ENCODE results near the gene PEX7.

PEX7 gene, protein sequence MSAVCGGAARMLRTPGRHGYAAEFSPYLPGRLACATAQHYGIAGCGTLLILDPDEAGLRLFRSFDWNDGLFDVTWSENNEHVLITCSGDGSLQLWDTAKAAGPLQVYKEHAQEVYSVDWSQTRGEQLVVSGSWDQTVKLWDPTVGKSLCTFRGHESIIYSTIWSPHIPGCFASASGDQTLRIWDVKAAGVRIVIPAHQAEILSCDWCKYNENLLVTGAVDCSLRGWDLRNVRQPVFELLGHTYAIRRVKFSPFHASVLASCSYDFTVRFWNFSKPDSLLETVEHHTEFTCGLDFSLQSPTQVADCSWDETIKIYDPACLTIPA

DNA sequence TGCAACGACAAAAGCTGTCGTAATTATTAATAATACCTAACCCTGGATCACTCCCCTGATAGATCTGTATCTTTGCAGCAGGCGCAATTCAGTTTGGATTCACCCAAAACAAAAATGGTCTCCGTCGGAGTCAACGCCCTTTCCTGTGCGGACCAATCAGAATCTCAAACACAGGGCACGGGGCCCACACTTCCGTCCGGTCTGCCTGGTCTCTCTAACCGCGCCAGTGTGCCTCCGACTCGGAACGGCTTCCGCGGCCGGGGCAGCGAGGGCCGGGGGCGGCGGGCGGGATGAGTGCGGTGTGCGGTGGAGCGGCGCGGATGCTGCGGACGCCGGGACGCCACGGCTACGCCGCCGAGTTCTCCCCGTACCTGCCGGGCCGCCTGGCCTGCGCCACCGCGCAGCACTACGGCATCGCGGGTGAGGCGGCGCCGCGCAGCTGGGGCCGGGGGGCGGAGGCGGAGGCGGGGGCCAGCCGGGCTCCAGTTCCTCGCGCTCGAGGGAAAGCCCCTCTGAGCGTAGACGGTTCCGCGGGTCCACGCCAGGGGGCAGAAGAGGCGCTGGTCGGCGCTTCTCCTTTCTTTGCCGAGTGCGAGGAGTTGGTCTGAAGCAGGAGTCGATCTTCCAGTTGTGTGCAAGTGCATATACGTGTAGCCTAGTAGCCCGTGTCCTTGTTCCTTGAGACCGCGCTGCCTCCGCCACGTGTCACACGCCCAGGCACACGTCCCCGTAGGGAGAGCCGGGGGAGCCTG, at the start of gene PEX7:
Gene PEX7 (plus strand): TSS at position 217 of the 752 bp plus-strand sequence. CDS start 74 bp downstream, at position 291.
- Histone ChIP-seq H3K27ac (peak within 1 kb of the TSS; percentile 84 to 96 (median 93)), H3K4me3 (peak within 1 kb of the TSS; percentile 46 to 80 (median 67))

DNA sequence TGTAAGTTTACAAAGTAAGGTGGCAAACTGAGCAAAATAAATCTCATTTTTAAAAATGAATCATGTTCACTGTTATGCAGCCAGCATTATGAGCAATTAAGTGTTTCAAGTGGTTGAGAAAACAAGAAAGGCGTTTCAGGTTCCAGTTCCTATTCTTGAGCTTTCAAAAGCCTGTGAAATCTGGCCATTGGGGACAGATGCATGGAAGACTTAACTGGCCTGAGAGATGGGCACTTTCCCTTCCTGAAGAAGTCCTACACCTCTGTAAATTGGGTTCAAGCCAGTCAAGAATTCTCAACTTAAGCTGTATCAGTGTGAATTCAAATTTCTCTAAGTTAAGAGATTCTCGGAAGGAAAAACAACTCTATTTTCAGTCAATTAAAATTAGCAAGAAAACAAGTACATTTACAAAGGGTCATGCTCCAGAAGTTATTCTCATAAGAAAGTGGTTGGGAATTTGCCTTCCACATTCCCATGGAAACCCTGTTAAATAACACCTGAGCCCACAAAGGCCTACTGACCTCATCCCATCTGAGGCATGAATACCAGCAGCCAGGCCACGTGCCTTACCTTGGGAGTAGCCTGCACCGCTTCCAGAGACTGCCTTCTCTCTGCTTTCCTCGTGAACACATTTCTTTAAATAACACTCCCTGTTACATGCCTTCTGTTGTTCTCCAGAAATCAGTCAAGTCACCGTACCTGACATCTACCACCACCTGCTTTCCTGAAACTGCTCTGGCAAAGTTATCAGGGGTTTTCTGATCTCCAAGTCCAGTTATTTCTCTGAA, 49.5 kb upstream of the PEX7 start:
- Histone ChIP-seq H3K4me3 (no peak overlapping the region), H3K27ac (no peak overlapping the region)

DNA sequence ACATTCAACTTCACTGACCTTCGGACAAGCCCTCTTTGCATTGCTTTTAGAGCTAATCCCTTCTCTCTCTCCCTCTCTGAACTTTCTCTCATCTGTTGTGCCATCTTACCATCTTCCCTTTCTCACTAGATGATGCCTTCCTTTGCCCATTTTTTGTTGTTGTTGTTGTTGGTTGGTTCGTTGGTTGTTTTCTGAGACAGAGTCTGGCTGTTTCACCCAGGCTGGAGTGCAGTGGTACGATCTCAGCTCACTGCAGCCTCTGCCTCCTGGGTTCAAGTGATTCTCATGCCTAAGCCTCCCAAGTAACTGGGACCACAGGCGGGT, 49.0 kb upstream of the PEX7 start:
- Histone ChIP-seq H3K4me3 (no peak overlapping the region), H3K27ac (no peak overlapping the region)

DNA sequence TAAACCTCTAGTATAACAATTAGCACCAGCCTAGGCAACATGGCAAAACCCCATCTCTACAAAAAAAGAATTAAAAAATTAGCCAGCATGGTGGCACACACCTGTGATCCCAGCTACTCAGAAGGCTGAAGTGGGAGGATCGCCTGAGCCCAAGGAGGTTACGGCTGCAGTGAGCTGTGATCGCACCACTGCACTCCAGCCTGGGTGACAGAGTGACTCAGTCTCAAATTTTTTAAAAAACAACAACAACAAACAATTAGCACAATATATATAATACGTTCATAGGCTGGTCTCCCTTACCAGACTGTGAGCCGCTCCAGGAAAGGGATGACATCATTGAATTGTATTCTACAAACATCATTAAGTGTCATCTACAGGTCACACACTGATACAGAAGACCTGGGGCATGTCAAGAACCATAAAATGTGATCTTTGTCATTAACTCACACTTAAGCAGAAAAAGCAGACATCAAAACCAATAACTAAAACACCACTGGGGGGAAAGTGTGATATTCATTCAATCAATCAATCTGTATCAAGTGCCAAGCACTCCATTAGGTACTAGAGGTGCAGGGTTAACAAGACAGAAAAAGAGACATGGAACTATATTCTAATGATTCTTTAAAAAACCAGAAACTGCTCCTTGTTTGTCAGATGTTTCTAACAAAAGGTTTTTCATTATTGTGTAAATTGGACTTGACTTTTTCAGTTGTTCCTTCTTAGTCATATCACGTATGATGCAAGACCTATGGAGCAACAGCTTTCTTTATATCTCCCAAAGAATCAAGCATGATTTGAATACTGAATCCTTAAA, 48.0 kb upstream of the PEX7 start:
- Histone ChIP-seq H3K4me3 (no peak overlapping the region), H3K27ac (peak overlapping the region in 3 of 21 experiments; percentile 0 to 41 (median 2))

- peak overlapping the region in 3 of 21 experiments; percentile 0 to 26 (median 2) for H3K27ac ChIP-seq
Measured at GRCh38 chr6:136775081-136775480, 47.3 kb upstream of the PEX7 start.

GRCh38 chr6:136775548-136775947, 46.8 kb upstream of the PEX7 start:
- H3K27ac ChIP-seq, result peak overlapping the region in 2 of 21 experiments; percentile 2 to 26
- no peak overlapping the region for H3K4me3 ChIP-seq

More at GRCh38 chr6:136775081-136775480, 47.3 kb upstream of the PEX7 start:
- H3K4me3 ChIP-seq, result no peak overlapping the region

DNA sequence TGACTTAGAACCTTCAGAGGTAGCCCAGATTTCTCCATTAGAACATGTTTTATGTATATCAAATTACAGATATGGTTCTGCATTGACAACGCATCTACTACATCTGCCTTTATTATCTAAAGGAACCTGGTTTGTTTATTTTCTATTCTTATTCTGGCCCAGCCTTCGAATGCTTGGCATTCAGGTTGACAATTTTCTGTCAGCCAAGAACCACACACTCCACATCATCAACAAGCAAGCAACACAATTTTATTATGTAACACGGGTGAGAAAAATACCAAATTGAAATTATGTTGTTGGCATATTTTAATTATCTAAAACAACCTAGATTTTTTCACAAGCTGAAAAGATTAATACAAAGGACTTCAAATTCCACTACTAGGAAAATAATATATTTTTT, 44.7 kb upstream of the PEX7 start:
- no peak overlapping the region for H3K4me3 ChIP-seq
- H3K27ac ChIP-seq, result no peak overlapping the region

- Histone ChIP-seq H3K27ac (no peak overlapping the region), H3K4me3 (no peak overlapping the region)
Measured at GRCh38 chr6:136779682-136780081, 42.7 kb upstream of the PEX7 start.

GRCh38 chr6:136780972-136781371, 41.4 kb upstream of the PEX7 start:
- no peak overlapping the region for H3K4me3 ChIP-seq
- no peak overlapping the region for H3K27ac ChIP-seq

- peak overlapping the region in 8 of 21 experiments; percentile 1 to 73 (median 20) for H3K27ac ChIP-seq
- H3K4me3 ChIP-seq, result no peak overlapping the region
Measured at GRCh38 chr6:136782021-136782770, 40.2 kb upstream of the PEX7 start.

DNA sequence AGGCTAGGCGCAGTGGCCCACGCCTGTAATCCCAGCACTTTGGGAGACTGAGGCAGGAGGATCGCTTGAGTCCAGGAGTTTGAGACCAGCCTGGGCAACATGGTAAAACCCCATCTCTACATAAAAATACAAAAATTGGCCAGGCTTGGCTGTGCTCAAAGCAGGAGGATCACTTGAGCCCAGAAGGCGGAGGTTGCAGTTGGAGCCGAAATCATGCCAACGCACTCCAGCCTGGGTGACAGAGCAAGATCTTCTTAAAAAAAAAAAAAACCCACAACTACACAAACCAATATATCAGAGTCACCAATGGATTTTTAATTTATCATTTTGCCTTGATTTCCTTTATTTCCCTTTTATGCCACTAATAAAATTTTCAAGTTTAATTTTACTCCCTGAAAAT, 39.4 kb upstream of the PEX7 start:
- Histone ChIP-seq H3K4me3 (no peak overlapping the region), H3K27ac (peak overlapping the region in 11 of 21 experiments; percentile 11 to 75 (median 46))

DNA sequence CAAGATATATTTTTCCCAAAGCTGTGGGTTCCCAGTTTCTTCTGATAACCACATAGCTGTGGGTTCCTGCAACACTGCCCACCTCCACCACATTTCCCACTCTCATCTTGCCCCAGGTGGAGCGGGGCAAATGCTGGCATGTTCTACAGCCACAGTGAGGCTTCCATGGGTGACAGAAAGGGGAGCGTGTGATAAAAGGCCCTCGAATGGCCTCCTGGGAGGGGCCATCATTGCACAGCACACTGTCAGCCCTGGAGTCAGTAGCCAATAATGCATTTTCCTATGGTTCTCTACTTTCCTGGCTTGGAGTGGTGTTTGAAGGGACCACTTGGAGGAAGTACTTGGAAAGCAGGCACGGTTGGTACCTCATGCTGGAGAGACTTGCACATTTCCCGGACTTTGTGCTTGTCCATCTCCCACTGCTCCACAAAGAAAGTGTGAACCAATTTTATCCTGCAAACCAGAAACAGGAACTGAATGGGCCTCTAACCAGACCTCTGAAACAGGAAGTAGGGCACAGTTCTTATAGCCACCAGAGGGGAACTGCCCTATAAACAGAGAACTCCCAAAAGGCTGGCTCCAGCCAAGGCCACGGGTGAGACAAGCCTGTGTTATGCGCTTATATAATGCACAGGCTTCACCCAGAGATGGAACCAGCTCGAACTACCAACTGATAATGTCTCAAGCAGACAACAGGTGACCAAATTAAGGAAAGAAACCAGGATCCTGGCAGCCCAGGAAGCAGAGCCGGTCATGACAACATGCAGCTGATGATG, 38.7 kb upstream of the PEX7 start:
- H3K27ac ChIP-seq, result peak overlapping the region in 13 of 21 experiments; percentile 11 to 75 (median 46)

DNA sequence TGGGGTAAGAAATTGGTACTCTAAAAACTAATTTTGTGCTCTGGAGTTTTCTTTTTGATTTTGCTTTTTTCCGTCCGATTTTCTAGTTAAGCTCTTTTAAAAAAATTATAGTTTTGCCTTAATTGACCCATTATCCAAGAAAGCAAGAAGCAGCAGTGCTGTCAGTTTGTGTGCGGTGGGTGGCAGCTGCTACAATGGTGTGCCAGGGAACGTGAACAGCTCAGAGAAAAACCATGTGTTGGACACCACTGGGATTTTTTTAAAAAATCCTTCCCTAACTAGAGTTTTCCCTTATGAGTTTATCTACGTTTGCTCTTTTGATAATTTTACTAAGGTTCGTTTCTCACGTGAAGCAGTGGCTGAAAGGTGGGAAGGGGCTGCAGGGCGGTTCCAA, 38.1 kb upstream of the PEX7 start:
- Histone ChIP-seq H3K27ac (peak overlapping the region in 14 of 21 experiments; percentile 3 to 75 (median 32)), H3K4me3 (peak overlapping the region in 4 of 7 experiments; percentile 3 to 23 (median 11))

More for the DNA sequence above, 38.7 kb upstream of the PEX7 start:
- peak overlapping the region in 4 of 7 experiments; percentile 3 to 23 (median 11) for H3K4me3 ChIP-seq

DNA sequence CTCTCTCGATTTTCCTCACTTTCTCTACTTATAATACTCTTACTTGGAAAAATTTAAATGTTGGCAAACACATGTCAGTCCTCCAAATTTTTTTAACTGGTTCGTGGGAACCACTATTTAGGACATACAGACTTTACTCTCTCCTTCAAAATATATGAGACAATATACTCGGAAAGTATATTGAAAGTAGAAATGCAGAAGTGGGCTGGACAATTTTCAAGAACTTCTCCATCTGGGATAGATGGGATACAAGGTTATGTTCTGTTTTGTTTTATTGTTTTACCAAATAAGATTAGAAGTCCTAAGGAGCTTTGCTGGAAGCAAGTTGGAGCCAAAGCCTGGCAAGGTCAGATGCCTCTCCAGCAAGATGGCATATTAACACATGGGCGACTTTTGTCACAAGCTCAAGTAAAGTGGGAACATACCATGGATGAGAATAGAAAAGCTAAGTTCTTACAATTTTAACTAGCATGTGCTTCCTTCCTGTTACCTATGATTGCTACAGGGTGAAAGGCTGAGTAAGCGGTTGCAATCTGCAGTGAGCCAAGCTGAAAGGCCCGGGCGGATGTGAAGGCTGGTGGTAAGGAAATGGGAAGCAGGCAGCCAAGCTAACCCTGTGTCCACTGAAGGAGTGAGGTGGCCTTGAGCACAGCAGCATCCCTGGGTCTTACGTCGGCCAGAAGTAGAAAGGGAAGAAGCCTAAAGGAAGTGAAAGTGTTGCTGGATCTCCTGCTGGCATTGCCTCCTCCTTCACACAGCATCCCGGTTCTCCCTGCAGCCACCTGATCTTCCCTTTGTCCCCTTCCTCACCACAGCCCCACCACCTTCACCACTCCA, 37.3 kb upstream of the PEX7 start:
- H3K27ac ChIP-seq, result peak overlapping the region in 12 of 21 experiments; percentile 3 to 75 (median 47)
- peak overlapping the region in 2 of 7 experiments; percentile 17 to 23 for H3K4me3 ChIP-seq

DNA sequence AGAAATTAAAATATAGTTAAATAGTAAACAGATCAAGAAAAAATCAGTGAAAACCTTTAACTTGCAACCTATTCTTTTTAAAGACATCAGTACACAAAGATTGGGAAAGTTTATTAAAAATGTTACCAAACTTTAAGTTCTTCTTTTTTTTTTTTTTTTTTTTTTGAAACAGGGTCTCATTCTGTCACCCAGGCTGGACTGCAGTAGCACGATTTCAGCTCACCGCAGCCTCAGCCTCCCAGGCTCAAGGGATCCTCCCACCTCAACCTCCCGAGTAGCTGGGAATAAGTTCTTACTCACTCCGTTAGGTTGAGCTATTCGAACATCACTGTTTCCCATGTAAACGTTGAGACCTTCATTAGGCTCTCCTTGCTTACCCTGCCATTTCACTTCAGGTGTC, 35.7 kb upstream of the PEX7 start:
- H3K4me3 ChIP-seq, result no peak overlapping the region
- peak overlapping the region in 6 of 21 experiments; percentile 13 to 97 (median 70) for H3K27ac ChIP-seq

- Histone ChIP-seq H3K4me3 (no peak overlapping the region), H3K27ac (peak overlapping the region in 13 of 21 experiments; percentile 3 to 97 (median 60))
Measured at GRCh38 chr6:136787726-136788068, 34.7 kb upstream of the PEX7 start.

Measured in skin epidermis (tissue), 12 donors.